ENCODE measurements around the gene LIF. TPM values are rescaled to one million over a fixed set of nuclear protein-coding genes. Genes with fewer than 3 reads are reported as not detected.

The LIF gene
- total and polyA plus RNA-seq, 2 of the 4 experiments (the other 2 are of a cell fraction), result 130 to 214 TPM

DNA sequence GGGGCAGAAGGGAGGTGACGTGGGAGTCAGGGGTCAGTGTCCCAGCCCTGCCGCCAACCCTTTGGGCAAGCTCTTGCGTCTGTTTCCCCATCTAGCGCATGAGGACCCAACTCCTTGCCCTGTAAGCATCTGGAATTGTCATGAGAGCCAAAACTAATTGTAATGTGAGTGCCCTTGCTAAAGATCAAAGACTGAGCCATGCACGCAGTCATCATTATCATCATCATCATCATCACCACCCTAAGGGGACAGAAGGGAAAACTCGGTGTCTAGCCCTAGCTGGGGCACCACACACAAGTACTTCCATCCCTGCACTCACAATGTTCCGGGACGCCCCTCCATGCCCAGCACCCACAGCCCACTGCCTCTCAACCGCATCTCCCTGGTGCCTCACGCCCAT, 2.5 kb downstream of the LIF start:
- no peak for DNase-seq
- peak overlapping the region; percentile 94 for H3K4me2 ChIP-seq (ENCODE audit: low read depth, low read length)
- dilution Hi-C loops (cut with HindIII; ENCODE audit: low sequenced_read_pairs, unreplicated experiment) (no loop called here), intact Hi-C loops (cut with micrococcal nuclease) (no loop called here), in situ Hi-C loops (cut with MboI; ENCODE audit: low sequenced_read_pairs) (no loop called here)
- H2AK9ac ChIP-seq (replicated peaks; ENCODE audit: low read depth, low read length, poor library complexity), result peak overlapping the region; percentile 12
- no peaks in the 10 kb centered on the region for H4K20me1 ChIP-seq (ENCODE audit: insufficient read depth, low read length)
- H3K4ac ChIP-seq (ENCODE audit: low read depth, low read length), result peak overlapping the region; percentile 100
- POLR2A ChIA-PET (ENCODE audit: unreplicated experiment), result interaction anchor here (0.6 to 0.7 kb wide), 2 partner anchors 39 to 146 kb away, joined by 3 read pairs; no protein-coding TSS in a partner anchor
- 0 out of 3 replicates have a peak overlapping the region, but pooled peaks have one; percentile 1 for H2BK15ac ChIP-seq (ENCODE audit: low read depth, low read length)
- peak overlapping the region; percentile 94 to 96 for H4K8ac ChIP-seq (ENCODE audit: low read depth in 2 of 2, low read length in 2 of 2)
- H2AFZ ChIP-seq (replicated peaks; ENCODE audit: low read length, poor library complexity), result no peak overlapping the region
- peak overlapping the region; percentile 100 for H3K27ac ChIP-seq (ENCODE audit: insufficient read depth, low read length)
- peak overlapping the region; percentile 100 for H4K5ac ChIP-seq (ENCODE audit: low read depth, low read length)
- H2BK120ac ChIP-seq (ENCODE audit: low read depth, low read length), result peak overlapping the region; percentile 99; the same call in 1 of the 2 replicates
- peaks cover 28% of the 10 kb centered on the region for H3K9me1 ChIP-seq (ENCODE audit: insufficient read depth, low read length)
- ATAC-seq (ENCODE audit: low read depth), result no peak
- TF ChIP-seq BHLHE40 (IDR thresholded peaks at IDR 0.05; ENCODE audit: low read depth, low read length) (no peak), POLR2A (IDR thresholded peaks at IDR 0.05; ENCODE audit: low read depth, low read length) (no peak), SMC3 (IDR thresholded peaks at IDR 0.05; ENCODE audit: low read depth, low read length) (no peak), CEBPB (IDR thresholded peaks at IDR 0.05; ENCODE audit: low read depth, low read length) (no peak), MXI1 (IDR thresholded peaks at IDR 0.05; ENCODE audit: borderline replicate concordance, low read depth, low read length) (no peak), NFE2L2 (IDR thresholded peaks at IDR 0.05; ENCODE audit: low read depth, low read length) (no peak), FOS (IDR thresholded peaks at IDR 0.05; ENCODE audit: low read depth, low read length) (no peak), CHD1 (IDR thresholded peaks at IDR 0.05; ENCODE audit: low read depth, low read length) (no peak), MAZ (IDR thresholded peaks at IDR 0.05; ENCODE audit: borderline replicate concordance, low read depth, low read length) (no peak), RFX5 (IDR thresholded peaks at IDR 0.05; ENCODE audit: low read depth, low read length) (no peak), RAD21 (IDR thresholded peaks at IDR 0.05; ENCODE audit: low read length) (no peak), RCOR1 (IDR thresholded peaks at IDR 0.05; ENCODE audit: insufficient replicate concordance, low read length) (no peak), MAFK (IDR thresholded peaks at IDR 0.05; ENCODE audit: low read depth, low read length) (no peak)
- TF ChIP-seq, protein P1, sequence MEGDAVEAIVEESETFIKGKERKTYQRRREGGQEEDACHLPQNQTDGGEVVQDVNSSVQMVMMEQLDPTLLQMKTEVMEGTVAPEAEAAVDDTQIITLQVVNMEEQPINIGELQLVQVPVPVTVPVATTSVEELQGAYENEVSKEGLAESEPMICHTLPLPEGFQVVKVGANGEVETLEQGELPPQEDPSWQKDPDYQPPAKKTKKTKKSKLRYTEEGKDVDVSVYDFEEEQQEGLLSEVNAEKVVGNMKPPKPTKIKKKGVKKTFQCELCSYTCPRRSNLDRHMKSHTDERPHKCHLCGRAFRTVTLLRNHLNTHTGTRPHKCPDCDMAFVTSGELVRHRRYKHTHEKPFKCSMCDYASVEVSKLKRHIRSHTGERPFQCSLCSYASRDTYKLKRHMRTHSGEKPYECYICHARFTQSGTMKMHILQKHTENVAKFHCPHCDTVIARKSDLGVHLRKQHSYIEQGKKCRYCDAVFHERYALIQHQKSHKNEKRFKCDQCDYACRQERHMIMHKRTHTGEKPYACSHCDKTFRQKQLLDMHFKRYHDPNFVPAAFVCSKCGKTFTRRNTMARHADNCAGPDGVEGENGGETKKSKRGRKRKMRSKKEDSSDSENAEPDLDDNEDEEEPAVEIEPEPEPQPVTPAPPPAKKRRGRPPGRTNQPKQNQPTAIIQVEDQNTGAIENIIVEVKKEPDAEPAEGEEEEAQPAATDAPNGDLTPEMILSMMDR (conservative IDR thresholded peaks at IDR 0.05; ENCODE audit: low read depth, low read length), result no peak
- TF ChIP-seq, protein P2, sequence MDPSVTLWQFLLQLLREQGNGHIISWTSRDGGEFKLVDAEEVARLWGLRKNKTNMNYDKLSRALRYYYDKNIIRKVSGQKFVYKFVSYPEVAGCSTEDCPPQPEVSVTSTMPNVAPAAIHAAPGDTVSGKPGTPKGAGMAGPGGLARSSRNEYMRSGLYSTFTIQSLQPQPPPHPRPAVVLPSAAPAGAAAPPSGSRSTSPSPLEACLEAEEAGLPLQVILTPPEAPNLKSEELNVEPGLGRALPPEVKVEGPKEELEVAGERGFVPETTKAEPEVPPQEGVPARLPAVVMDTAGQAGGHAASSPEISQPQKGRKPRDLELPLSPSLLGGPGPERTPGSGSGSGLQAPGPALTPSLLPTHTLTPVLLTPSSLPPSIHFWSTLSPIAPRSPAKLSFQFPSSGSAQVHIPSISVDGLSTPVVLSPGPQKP (IDR thresholded peaks at IDR 0.05; ENCODE audit: borderline replicate concordance, low read depth, low read length), result no peak
- TF ChIP-seq, protein P3, sequence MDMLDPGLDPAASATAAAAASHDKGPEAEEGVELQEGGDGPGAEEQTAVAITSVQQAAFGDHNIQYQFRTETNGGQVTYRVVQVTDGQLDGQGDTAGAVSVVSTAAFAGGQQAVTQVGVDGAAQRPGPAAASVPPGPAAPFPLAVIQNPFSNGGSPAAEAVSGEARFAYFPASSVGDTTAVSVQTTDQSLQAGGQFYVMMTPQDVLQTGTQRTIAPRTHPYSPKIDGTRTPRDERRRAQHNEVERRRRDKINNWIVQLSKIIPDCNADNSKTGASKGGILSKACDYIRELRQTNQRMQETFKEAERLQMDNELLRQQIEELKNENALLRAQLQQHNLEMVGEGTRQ (IDR thresholded peaks at IDR 0.05; ENCODE audit: low read depth, low read length), result no peak
- H2AK5ac ChIP-seq (ENCODE audit: low read depth, low read length), result peak overlapping the region; percentile 94
- H3K27me3 ChIP-seq (ENCODE audit: control insufficient read depth, insufficient read depth, low read length), result no peaks in the 10 kb centered on the region
- CTCF ChIA-PET, result no interaction called here
- peak overlapping the region; percentile 20; the same call in 1 of the 2 replicates for H2BK20ac ChIP-seq (ENCODE audit: low read depth, low read length)
- 90% methylated on average over 8 of the region's 10 CpGs; no CpG with 5 or more reads in 1 of the 2 experiments for WGBS, 2 experiments (ENCODE audit: extremely low coverage in 2 of 2, insufficient read length in 1 of 2)
- H3K14ac ChIP-seq (replicated peaks; ENCODE audit: low read depth, low read length), result peak overlapping the region; percentile 98
- H3K18ac ChIP-seq (ENCODE audit: low read depth, low read length), result peak overlapping the region; percentile 100
- H3K4me3 ChIP-seq (ENCODE audit: insufficient read depth, low read depth, low read length), result peak overlapping the region; percentile 87; the same call in 1 of the 2 replicates
- peak overlapping the region; percentile 99; the same call in 1 of the 2 replicates for H3K23ac ChIP-seq (ENCODE audit: low read depth, low read length)
- no TSS peak for BruUV-seq (replicated peaks)
- peaks cover 47% of the 10 kb centered on the region for H3K36me3 ChIP-seq (ENCODE audit: control insufficient read depth, insufficient read depth, low read length)
- peaks cover 37 to 60% of the 10 kb centered on the region in 2 experiments for H3K79me1 ChIP-seq (ENCODE audit: low read depth in 1 of 2, low read length in 2 of 2)
- peak overlapping the region; percentile 94 for H2BK5ac ChIP-seq (ENCODE audit: low read depth, low read length, poor library complexity, severe bottlenecking)
- no peak overlapping the region for H3K56ac ChIP-seq (ENCODE audit: extremely low read depth, insufficient read depth, low read length)
- peak overlapping the region; percentile 79; the same call in 1 of the 2 replicates for H4K91ac ChIP-seq (ENCODE audit: insufficient read depth, low read depth, low read length)
- H3K9ac ChIP-seq (ENCODE audit: low read depth, low read length), result peak overlapping the region; percentile 100
- H3K9me3 ChIP-seq (ENCODE audit: control insufficient read depth, insufficient read depth, low read length), result no peaks in the 10 kb centered on the region
- peaks cover 66% of the 10 kb centered on the region for H3K4me1 ChIP-seq (ENCODE audit: control insufficient read depth, insufficient read depth, low read length)
